Skeletal muscle tissue (tissue), 4 donors: ENCODE measurements around the gene IGF1. TPM values are rescaled to one million over a fixed set of nuclear protein-coding genes. Genes with fewer than 3 reads are reported as not detected.
A peak's percentile ranks its signal among the peaks of the same experiment; 100 is the strongest.
"Not testable (repeated sequence)": the region's sequence is repeated elsewhere in the genome, so short reads cannot be mapped to it uniquely, and the experiment has no call there.

Experiments
- H3K27ac ChIP-seq: one replicate; pipeline ENCODE4 v1.7.0; 2013; ENCODE audit warnings: mild to moderate bottlenecking, low read depth, low read length, inconsistent platforms
- H3K27me3 ChIP-seq, 3 donors: one replicate each; pipeline ENCODE4 v1.7.0; 2013; ENCODE audit warnings: low read length in 3 of 3; ENCODE audit not compliant: control insufficient read depth in 3 of 3, insufficient read depth in 3 of 3
- H3K36me3 ChIP-seq, 3 donors: one replicate each; pipeline ENCODE4 v1.7.0; 2013; ENCODE audit warnings: low read length in 3 of 3; ENCODE audit not compliant: control insufficient read depth in 3 of 3, insufficient read depth in 3 of 3
- H3K4me1 ChIP-seq, 3 donors: one replicate each; pipeline ENCODE4 v1.7.0; 2013; ENCODE audit warnings: low read length in 3 of 3, mild to moderate bottlenecking in 3 of 3; ENCODE audit not compliant: control insufficient read depth in 3 of 3, insufficient read depth in 3 of 3
- H3K4me3 ChIP-seq, 3 donors: one replicate each; pipeline ENCODE4 v1.7.0; 2013; ENCODE audit warnings: low read length in 3 of 3
- H3K9ac ChIP-seq, 3 donors: one replicate each; pipeline ENCODE4 v1.7.0; 2013; ENCODE audit warnings: low read length in 3 of 3, mild to moderate bottlenecking in 3 of 3, moderate library complexity in 2 of 3, low read depth in 1 of 3
- H3K9me3 ChIP-seq, 3 donors: one replicate each; pipeline ENCODE4 v1.7.0; 2013; ENCODE audit warnings: low read length in 3 of 3; ENCODE audit not compliant: control insufficient read depth in 3 of 3
- total RNA-seq: library from RNA; depleted of rRNA; stranded (reverse); fragments of >200 nt; gene quantifications from one replicate; pipeline ENCODE4 v1.2.3, GENCODE V29; 2014
- donor health status: Osteomylitis.

Gene IGF1
- total RNA-seq, 1 donor from 2014 or later, result 12.5 TPM

- Histone ChIP-seq H3K9ac (no peak overlapping the region), H3K4me3 (no peak overlapping the region), H3K27me3 (no peaks in the 10 kb centered on the region), H3K9me3 (no peaks in the 10 kb centered on the region), H3K27ac (no peak overlapping the region), H3K36me3 (no peaks in the 10 kb centered on the region), H3K4me1 (peaks cover 0 to 11% (median 0%) of the 10 kb centered on the region in 3 donors)
Measured at GRCh38 chr12:102374190-102374589, 106.2 kb downstream of the IGF1 start.

DNA sequence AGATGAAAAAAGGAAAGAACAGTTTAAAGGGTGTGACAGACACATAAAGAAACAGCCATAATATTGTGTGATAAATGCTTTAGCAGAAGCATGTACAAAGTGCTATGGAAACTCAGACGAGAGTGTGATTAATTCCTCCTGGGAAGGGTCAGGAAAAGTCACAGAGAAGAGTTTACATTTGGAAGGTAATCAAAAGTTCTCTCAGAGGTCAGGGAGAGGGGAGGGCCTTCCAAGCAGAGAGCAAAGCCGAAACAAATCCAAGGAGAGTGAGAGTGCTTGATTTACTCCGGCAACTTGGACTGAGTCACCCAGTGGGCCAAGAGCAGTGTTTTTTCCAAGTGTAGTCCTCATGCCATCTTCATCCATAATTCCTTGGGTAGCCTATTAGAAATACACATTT is 108.3 kb downstream of the IGF1 start:
- H3K9me3 ChIP-seq, result no peaks in the 10 kb centered on the region
- H3K9ac ChIP-seq, result no peak overlapping the region
- H3K27ac ChIP-seq, result no peak overlapping the region
- no peak overlapping the region for H3K4me3 ChIP-seq
- no peaks in the 10 kb centered on the region for H3K27me3 ChIP-seq
- H3K36me3 ChIP-seq, result no peaks in the 10 kb centered on the region
- peaks cover 0 to 11% (median 0%) of the 10 kb centered on the region in 3 donors for H3K4me1 ChIP-seq

GRCh38 chr12:102371165-102371564 is 109.2 kb downstream of the IGF1 start:
- Histone ChIP-seq H3K4me3 (no peak overlapping the region), H3K27me3 (no peaks in the 10 kb centered on the region), H3K9ac (no peak overlapping the region), H3K36me3 (no peaks in the 10 kb centered on the region), H3K4me1 (peaks cover 0 to 8% (median 0%) of the 10 kb centered on the region in 3 donors), H3K9me3 (no peaks in the 10 kb centered on the region), H3K27ac (no peak overlapping the region)

GRCh38 chr12:102369876-102370275 is 110.5 kb downstream of the IGF1 start:
- H3K4me3 ChIP-seq, result no peak overlapping the region
- no peaks in the 10 kb centered on the region for H3K27me3 ChIP-seq
- H3K9me3 ChIP-seq, result no peaks in the 10 kb centered on the region
- peaks cover 0 to 11% (median 3%) of the 10 kb centered on the region in 3 donors for H3K4me1 ChIP-seq
- H3K9ac ChIP-seq, result no peak overlapping the region
- no peak overlapping the region for H3K27ac ChIP-seq
- no peaks in the 10 kb centered on the region for H3K36me3 ChIP-seq

DNA sequence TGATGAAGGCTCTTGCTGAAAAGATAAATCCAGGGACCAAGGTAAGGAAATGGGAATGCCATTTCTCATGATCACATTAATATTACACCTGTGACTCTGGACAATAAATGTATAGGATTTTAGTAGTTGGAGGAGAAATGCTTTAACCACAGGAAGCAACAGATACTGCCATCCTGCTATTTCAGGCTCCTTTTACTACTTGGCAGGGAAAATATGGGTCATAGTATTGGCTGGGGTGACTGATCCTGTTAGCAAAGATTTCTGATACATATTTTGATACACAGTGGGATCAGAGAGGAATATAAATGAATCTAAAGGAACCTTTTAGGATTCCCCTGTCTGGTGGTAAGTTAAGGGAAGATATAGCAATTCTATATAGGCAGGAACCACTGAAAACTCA is 115.0 kb downstream of the IGF1 start:
- no peaks in the 10 kb centered on the region for H3K27me3 ChIP-seq
- no peaks in the 10 kb centered on the region for H3K36me3 ChIP-seq
- H3K4me1 ChIP-seq, result peaks cover 0 to 17% (median 4%) of the 10 kb centered on the region in 3 donors
- H3K9ac ChIP-seq, result no peak overlapping the region
- H3K9me3 ChIP-seq, result no peaks in the 10 kb centered on the region
- H3K4me3 ChIP-seq, result peak overlapping the region in 1 of 3 donors; percentile 6
- peak overlapping the region; percentile 84 for H3K27ac ChIP-seq

GRCh38 chr12:102364709-102365108 is 115.7 kb downstream of the IGF1 start:
- peak overlapping the region; percentile 84 for H3K27ac ChIP-seq

DNA sequence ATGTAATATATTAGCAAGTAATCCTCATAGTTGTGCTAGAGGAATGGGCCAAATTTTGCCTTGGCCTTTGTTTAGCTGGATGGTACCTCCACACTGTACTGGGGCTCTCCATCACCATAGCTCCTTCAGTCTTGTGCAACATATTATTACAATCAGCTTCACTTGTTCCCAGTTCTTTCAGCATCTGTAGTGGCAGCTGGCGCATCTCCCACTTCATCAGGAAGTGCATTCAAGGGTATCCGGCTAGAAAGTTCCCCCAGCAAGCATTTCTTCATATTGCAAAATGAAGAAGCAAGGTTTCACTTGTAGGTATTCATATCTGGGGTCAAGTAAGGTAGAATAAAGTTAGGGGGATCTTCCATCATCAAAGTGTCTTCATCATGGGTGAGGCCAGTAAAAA is 123.7 kb downstream of the IGF1 start:
- Histone ChIP-seq H3K9me3 (peaks cover 0 to 2% (median 2%) of the 10 kb centered on the region in 3 donors), H3K4me1 (no peaks in the 10 kb centered on the region), H3K9ac (no peak overlapping the region), H3K4me3 (no peak overlapping the region), H3K27ac (no peak overlapping the region), H3K36me3 (no peaks in the 10 kb centered on the region), H3K27me3 (no peaks in the 10 kb centered on the region)

More at GRCh38 chr12:102364709-102365108, 115.7 kb downstream of the IGF1 start:
- Histone ChIP-seq H3K36me3 (no peaks in the 10 kb centered on the region), H3K9ac (no peak overlapping the region), H3K27me3 (no peaks in the 10 kb centered on the region), H3K9me3 (no peaks in the 10 kb centered on the region), H3K4me3 (peak overlapping the region in 1 of 3 donors; percentile 6), H3K4me1 (peaks cover 0 to 16% (median 4%) of the 10 kb centered on the region in 3 donors)

DNA sequence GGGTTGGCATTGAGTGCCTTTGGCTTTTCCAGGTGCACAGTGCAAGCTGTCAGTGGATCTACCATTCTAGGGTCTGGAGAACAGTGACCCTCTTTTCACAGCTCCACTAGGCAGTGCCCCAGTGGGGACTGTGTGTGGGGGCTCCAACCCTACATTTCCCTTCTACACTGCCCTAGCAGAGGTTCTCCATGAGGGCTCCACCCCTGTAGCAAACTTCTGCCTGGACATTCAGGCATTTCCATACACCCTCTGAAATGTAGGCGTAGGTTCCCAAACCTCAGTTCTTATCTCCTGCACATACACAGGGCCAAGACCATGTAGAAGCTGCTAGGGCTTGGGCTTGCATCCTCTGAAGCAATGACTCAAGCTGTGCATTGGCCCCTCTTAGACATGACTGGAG is 126.1 kb downstream of the IGF1 start:
- H3K27me3 ChIP-seq, H3K27ac ChIP-seq, H3K36me3 ChIP-seq, H3K4me3 ChIP-seq, H3K9ac ChIP-seq, H3K9me3 ChIP-seq: not testable (repeated sequence)
- H3K4me1 ChIP-seq, result peaks cover 7 to 12% (median 9%) of the 10 kb centered on the region in 3 donors

DNA sequence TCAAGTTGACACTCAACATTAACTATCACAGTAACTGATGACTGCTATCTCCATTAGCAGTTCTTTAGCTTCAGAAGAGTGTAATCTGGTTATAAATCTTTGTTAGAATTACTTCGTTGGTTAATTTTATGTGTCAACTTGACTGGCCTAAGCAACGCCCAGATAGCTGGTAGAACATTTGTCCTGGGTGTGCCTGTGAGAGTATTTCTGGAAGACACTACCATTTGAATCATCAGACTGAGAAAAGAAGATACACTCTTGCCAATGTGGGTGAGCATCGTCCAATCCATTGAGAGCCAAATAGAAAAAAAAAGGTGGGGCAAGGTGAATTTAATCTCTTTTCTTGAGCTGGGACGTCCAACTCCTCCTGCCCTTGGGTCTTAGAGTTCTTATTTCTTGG is 129.0 kb downstream of the IGF1 start:
- Histone ChIP-seq H3K27ac (no peak overlapping the region), H3K27me3 (no peaks in the 10 kb centered on the region), H3K36me3 (no peaks in the 10 kb centered on the region), H3K9me3 (peaks cover 0 to 2% (median 2%) of the 10 kb centered on the region in 3 donors), H3K4me3 (no peak overlapping the region), H3K9ac (no peak overlapping the region), H3K4me1 (peaks cover 26 to 32% (median 26%) of the 10 kb centered on the region in 3 donors)

DNA sequence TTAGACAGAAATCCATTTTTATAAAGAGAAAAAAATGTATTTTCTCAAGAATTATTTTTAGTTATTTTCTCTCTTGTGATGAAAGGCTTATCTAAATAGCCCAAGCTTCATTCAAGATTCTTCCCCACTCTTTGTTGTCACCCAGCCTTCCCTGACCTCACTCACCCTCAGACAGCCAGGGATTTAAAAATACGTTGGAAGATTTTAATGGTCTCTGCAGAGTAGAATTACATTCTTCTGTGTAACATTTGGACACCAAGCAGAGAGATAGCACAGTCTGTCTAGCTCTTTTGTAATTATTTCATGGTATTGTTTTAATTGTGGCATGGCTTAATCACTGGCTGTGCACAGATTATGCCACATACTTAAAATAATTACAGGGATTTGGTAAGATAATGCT is 130.3 kb downstream of the IGF1 start:
- Histone ChIP-seq H3K9me3 (peaks cover 0 to 2% (median 2%) of the 10 kb centered on the region in 3 donors), H3K4me1 (peaks cover 26 to 32% (median 26%) of the 10 kb centered on the region in 3 donors), H3K9ac (no peak overlapping the region), H3K27ac (peak overlapping the region; percentile 45), H3K27me3 (no peaks in the 10 kb centered on the region), H3K4me3 (no peak overlapping the region), H3K36me3 (no peaks in the 10 kb centered on the region)
